Measurements from ENCODE around the gene OR2M3. TPM values are rescaled to one million over a fixed set of nuclear protein-coding genes. Genes with fewer than 3 reads are reported as not detected.

OR2M3 gene
- total RNA-seq, 1 donor from 2014 or later, result not detected

GRCh38 chr1:248174521-248174920 lies 22.5 kb upstream of the OR2M3 start, which contains the start of gene OR2M2:
Gene OR2M2, plus strand, starts transcription at chr1:248174821. Its CDS starts 5,165 bp downstream, at chr1:248179986.
- Histone ChIP-seq H3K79me2 (ENCODE audit: low read depth) (no peaks in the 10 kb centered on the region), H3K27me3 (no peaks in the 10 kb centered on the region), H3K9ac (no peak within 1 kb of the TSS), H3K4me2 (no peak within 1 kb of the TSS), H3K36me3 (no peaks in the 10 kb centered on the region), H3K27ac (no peak within 1 kb of the TSS), H3K9me3 (ENCODE audit: low read depth) (peaks cover 30% of the 10 kb centered on the region), H3K4me3 (no peak within 1 kb of the TSS), H3F3A (ENCODE audit: low read depth) (no peaks in the 10 kb centered on the region), H2AFZ (replicated peaks) (no peak within 1 kb of the TSS), H4K20me1 (ENCODE audit: low read depth) (no peaks in the 10 kb centered on the region), H3K4me1 (no peaks in the 10 kb centered on the region)
- H3K4me1 Mint-ChIP-seq, result no peaks in the 10 kb centered on the region
- no peak within 1 kb of the TSS for H3K4me3 Mint-ChIP-seq
- no peak within 1 kb of the TSS for H3K27ac Mint-ChIP-seq
- no peak for TF ChIP-seq EZH2phosphoT487 (IDR thresholded peaks at IDR 0.05)
- TF ChIP-seq EZH2 (IDR thresholded peaks at IDR 0.05), result no peak
- TF ChIP-seq CTCF (IDR thresholded peaks at IDR 0.05), result no peak
- no peak for DNase-seq (ENCODE audit: low spot score)
- H3K27me3 Mint-ChIP-seq (ENCODE audit: insufficient read depth, low read depth), result no peaks in the 10 kb centered on the region
- H3K36me3 Mint-ChIP-seq, result no peaks in the 10 kb centered on the region
- H3K9me3 Mint-ChIP-seq, result peaks cover 17% of the 10 kb centered on the region

- TF ChIP-seq CTCF (IDR thresholded peaks at IDR 0.05), result no peak
- no peak for TF ChIP-seq EZH2 (IDR thresholded peaks at IDR 0.05)
- no peak for TF ChIP-seq EZH2phosphoT487 (IDR thresholded peaks at IDR 0.05)
- H3K36me3 ChIP-seq, result no peaks in the 10 kb centered on the region
- no peak overlapping the region for H3K4me2 ChIP-seq
- no peak overlapping the region for H3K27ac ChIP-seq
- H3K27me3 ChIP-seq, result no peaks in the 10 kb centered on the region
- no peaks in the 10 kb centered on the region for H3K4me1 ChIP-seq
- no peaks in the 10 kb centered on the region for H3K27me3 Mint-ChIP-seq (ENCODE audit: insufficient read depth, low read depth)
- no peak overlapping the region for H3K4me3 ChIP-seq
- H3K9ac ChIP-seq, result no peak overlapping the region
- no peaks in the 10 kb centered on the region for H3K79me2 ChIP-seq (ENCODE audit: low read depth)
- no peak overlapping the region for H3K27ac Mint-ChIP-seq
- peaks cover 31% of the 10 kb centered on the region for H3K9me3 ChIP-seq (ENCODE audit: low read depth)
- H2AFZ ChIP-seq (replicated peaks), result no peak overlapping the region
- no peaks in the 10 kb centered on the region for H3K4me1 Mint-ChIP-seq
- no peaks in the 10 kb centered on the region for H4K20me1 ChIP-seq (ENCODE audit: low read depth)
- H3F3A ChIP-seq (ENCODE audit: low read depth), result no peaks in the 10 kb centered on the region
- peaks cover 52% of the 10 kb centered on the region for H3K9me3 Mint-ChIP-seq
- no peak overlapping the region for H3K4me3 Mint-ChIP-seq
- no peaks in the 10 kb centered on the region for H3K36me3 Mint-ChIP-seq
- no peak for DNase-seq (ENCODE audit: low spot score)
These were observed 13.1 kb upstream of the OR2M3 start for GRCh38 chr1:248183996-248184395.

DNA sequence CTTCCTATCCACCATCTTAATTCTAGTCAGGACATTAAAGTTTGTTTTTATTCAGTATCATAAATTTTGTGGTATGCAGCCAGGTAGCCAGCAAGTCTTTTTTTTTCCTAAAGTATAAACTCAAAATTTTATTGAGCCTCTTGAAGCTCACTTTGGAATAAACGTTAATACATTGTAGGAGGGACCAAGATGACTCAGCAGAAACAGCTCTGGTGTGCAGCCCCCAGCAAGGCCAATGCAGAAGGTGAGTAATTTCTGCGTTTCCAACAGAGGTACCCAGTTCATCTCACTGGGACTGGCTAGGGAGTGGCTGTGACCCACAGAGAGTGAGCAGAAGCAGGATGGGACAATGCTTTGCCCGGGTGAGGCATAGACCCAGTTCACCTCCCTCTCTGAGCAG lies 9.7 kb upstream of the OR2M3 start:
- no peak for TF ChIP-seq EZH2 (IDR thresholded peaks at IDR 0.05)
- no peak for TF ChIP-seq EZH2phosphoT487 (IDR thresholded peaks at IDR 0.05)
- no peak for TF ChIP-seq CTCF (IDR thresholded peaks at IDR 0.05)
- no peaks in the 10 kb centered on the region for H3K36me3 ChIP-seq
- H3K79me2 ChIP-seq (ENCODE audit: low read depth), result no peaks in the 10 kb centered on the region
- no peak overlapping the region for H3K27ac ChIP-seq
- DNase-seq (ENCODE audit: low spot score), result no peak
- H3K9ac ChIP-seq, result no peak overlapping the region
- H3K9me3 Mint-ChIP-seq, result peaks cover 59% of the 10 kb centered on the region
- H3K4me2 ChIP-seq, result no peak overlapping the region
- no peaks in the 10 kb centered on the region for H3K27me3 Mint-ChIP-seq (ENCODE audit: insufficient read depth, low read depth)
- H3K9me3 ChIP-seq (ENCODE audit: low read depth), result peaks cover 27% of the 10 kb centered on the region
- H3K27ac Mint-ChIP-seq, result no peak overlapping the region
- no peak overlapping the region for H2AFZ ChIP-seq (replicated peaks)
- H3K4me3 ChIP-seq, result no peak overlapping the region
- no peaks in the 10 kb centered on the region for H3K4me1 Mint-ChIP-seq
- H4K20me1 ChIP-seq (ENCODE audit: low read depth), result no peaks in the 10 kb centered on the region
- no peak overlapping the region for H3K4me3 Mint-ChIP-seq
- H3F3A ChIP-seq (ENCODE audit: low read depth), result no peaks in the 10 kb centered on the region
- H3K4me1 ChIP-seq, result no peaks in the 10 kb centered on the region
- H3K36me3 Mint-ChIP-seq, result no peaks in the 10 kb centered on the region
- H3K27me3 ChIP-seq, result no peaks in the 10 kb centered on the region

Measured in neural progenitor cell (in vitro differentiated cells).